GM21526 (cell line): ENCODE measurements around the gene PRKCE.

Experiments
- ATAC-seq: cut with Tn5 transposase; IDR thresholded peaks from one replicate; pipeline ENCODE4 v1.9.1; 2021; ENCODE audit warnings: moderate library complexity; ENCODE audit not compliant: unreplicated experiment, low FRiP score

The PRKCE gene

GRCh38 chr2:46225730-46226129, 574.3 kb downstream of the PRKCE start:
- no peak for ATAC-seq

- no peak for ATAC-seq
These were observed 575.1 kb downstream of the PRKCE start for GRCh38 chr2:46226620-46227019.

GRCh38 chr2:46227022-46227421, 575.5 kb downstream of the PRKCE start:
- no peak for ATAC-seq

- ATAC-seq: no peak
These were observed 576.3 kb downstream of the PRKCE start for GRCh38 chr2:46227674-46228289.

DNA sequence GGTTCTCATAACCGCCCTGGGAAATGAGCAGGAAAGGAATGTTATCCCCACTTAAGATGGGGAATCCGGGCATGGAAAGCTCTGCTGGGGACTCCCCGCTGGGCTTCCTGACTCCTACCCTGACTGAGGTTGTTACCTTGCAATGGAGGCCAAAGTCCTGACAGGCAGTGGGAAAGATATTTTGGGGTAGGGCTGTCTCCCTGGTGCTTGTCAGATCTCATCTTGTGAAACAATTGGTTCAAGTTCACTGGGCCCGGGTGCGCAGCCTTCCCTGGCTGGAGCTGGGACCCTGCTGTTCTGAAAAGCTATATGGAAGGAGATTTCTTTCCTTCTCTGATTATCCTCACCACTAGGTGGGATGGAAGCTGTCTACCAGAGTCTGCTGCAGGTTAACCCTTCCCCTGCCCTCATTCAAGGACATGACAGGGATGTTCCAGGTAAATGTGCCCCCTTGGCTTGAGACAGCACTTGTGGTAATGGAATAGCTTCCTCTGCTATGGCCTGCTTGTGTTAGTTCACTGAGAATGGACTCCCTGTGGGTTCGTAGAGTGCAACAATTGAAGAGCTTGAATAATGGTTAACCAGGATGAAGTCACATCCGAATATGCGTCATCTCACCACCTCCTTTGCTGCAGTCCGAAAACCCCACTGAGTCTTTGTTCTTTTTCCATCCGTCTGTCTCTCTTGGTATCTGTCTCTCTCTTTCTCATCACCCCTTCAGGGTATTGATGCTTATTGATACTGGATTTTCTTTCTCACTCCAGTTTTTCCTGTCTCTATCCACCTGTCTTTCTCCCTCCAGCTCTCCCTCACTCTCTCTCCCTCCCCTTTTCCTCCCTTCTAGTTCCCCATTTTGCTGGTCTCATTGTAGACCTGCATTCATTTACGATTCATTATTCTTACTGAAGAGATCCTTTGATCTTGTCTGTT, 577.9 kb downstream of the PRKCE start:
- peak; percentile 62 for ATAC-seq

GRCh38 chr2:46230115-46230571, 578.7 kb downstream of the PRKCE start:
- no peak for ATAC-seq

DNA sequence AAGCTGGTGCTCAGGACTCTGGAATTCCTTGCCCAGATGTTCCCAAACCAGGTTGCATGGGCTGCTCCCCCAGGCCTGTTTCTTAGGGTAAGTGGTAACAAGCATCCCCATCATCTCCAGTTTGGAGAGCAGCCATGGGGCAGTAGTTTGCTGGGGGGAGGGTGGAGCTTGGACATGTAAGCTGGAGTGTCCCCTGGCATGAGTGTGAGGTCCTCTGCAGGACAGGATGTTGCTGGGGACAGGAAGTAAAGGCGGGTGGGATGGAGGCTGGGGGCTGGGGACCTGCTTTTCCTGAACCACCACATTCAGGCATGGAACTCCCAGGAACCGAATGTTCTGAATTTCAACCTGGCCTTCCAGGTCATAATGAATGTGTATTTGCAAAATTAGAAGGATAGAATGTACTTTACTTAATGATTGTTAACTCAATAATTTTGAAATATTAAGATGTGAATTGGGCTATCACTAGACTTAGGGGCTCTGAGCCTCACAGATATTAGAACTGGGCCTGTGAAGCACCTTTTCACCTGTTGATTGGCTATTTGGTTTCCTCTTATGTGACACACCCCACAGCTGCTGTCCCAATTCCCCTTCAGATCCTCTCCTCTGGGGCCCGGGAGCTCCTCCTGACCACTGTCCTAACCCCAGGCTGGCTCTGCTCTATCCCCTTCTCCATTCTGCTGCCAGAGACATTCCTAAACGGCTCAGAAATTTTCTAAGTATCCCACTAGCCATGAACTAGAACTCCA, 579.4 kb downstream of the PRKCE start:
- ATAC-seq: no peak

DNA sequence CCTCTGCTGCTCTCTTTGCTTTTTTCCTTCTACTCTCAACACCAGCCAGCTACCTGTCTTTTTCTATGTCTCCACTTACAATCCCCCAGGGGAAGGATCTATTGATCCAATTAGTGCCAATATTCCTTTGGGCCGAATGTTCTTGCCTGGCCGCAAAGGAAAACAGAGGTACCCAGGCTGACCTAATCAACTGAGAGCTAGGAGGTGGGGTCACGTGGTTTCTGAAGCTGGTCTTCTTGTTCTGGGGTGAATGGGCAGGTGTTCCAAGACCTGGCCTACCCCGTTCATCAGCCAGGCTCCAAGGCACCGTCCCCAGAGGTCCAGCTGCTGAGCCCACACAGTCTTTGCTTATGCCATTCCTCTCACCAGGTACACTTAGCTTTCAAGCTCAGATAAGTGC, 580.2 kb downstream of the PRKCE start:
- ATAC-seq: no peak

DNA sequence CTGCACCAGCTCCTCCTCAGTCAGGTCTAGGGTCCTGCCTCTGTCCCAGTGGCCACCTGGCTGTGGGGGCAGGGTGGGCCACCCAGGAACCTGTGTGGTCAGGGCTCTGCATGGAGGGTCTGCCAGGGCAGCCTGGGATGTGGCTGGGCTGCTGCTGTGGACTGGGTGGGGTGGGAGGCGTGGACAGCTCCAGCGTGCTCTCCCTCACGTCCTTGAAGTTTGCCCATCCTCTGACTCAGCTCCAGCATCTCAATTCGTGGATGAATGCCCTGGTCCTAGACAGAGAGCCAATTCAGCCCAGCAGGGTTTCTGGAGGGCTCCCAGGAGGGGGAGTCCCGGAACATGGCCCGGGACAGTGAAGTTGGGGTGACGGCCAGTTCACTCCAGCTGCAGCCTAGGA, 581.4 kb downstream of the PRKCE start:
- ATAC-seq: no peak

- ATAC-seq: no peak
These were observed 584.8 kb downstream of the PRKCE start for GRCh38 chr2:46236006-46236875.

DNA sequence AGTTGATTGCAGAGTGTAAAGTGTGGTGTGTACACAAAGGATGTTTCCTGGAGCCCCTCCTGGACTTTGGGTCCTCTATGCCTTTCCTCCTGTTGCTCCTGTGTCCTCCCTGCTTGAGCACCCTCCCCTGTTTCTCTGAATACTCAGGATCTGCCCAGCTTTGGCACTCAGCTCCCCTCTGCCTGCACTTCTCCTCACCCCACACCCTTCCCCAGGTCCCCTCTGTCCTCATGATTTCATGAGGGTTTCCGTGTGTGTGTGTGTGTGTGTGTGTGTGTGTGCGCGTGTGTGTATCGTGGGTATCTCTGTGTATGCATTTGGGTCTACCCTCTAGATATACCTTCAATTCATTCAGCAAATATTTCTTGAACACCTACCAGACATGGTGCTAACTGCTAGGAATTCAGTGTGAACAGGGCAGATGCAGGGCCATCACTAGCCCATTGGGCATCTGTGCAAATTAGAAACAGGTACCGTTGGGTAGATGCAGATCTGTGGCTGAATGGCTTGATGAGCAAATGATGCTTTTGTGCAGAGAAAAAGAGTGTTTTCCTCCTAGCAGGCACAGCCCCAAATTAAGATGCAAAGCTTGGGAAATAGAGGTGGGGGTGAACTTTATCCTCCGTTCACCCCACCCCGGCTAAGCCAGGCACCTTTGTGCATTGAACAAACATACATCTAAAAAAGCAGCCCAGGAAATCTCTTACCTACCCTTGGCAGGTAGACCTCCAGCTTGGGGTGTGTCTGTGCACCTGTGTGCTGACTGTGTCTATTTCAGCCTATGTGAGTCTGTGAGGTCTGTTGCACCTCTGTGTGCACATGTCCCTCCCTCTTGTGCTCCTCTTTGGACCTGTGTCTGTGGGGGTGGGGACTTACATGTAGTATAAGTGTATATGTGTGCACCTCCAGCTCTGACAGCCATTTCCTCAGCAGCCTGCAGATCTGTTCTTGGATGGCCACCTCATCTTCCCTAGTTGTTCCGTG, 585.7 kb downstream of the PRKCE start:
- ATAC-seq: no peak
